ENCODE measurements around the gene SCAMP2. TPM values are rescaled to one million over a fixed set of nuclear protein-coding genes. Genes with fewer than 3 reads are reported as not detected.
A peak's percentile ranks its signal among the peaks of the same experiment; 100 is the strongest.

The SCAMP2 gene
- polyA plus RNA-seq, 3 donors: 124 to 158 (median 124) TPM

DNA sequence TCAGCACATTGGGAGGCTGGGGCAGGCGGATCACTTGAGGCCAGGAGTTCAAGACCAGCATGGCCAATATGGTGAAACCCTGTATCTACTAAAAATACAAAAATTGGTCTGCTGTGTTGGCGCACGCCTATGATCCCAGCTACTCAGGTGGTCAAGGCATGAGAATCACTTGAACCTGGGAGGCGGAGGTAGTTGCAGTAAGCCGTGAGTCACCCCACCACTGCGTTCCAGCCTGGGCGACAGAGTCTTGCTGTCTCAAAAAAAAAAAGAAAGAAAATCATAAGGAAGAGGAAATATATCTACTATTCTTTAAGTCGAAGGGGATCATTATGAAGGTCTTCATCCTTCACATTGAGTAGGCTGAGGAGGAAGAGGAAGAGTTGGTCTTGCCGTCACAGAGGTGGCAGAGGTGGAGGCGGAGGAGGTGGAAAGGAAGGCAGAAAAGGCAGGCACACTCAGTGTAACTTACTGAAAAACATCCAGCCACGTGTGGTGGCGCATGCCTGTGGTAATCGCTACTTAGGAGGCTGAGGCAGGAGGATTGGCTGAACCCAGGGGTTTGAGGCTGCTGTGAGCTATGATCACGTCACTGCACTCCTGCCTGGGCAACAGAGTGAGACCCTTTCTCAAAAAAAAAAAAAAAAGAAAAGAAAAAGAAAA, 77.1 kb downstream of the SCAMP2 start:
- H4K20me1 ChIP-seq (ENCODE audit: insufficient read depth, low read length): peaks cover 92% of the 10 kb centered on the region
- DNase-seq: no peak

DNA sequence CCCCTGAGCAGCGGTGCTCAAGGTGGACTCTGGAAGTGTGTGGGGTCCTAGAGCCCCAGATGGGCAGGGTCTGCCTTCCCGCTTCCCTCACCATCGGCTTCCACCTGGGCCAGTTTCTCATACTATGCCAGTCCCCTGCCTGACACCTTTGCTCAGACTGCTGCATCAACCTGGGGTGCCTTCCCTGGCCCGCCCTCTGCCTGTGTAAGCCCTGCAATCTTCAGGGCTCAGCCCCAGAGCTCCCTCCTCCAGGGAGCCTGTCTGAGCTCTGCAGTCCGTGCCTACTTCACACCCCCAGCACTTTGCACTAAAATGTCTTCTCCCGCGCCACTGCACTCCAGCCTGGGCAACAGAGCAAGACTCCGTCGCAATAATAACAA, 78.2 kb downstream of the SCAMP2 start:
- Mint-ChIP-seq H3K27me3 (ENCODE audit: low read depth in 3 of 3) (peaks cover 0 to 1% (median 0%) of the 10 kb centered on the region in 3 donors), H3K9me3 (no peaks in the 10 kb centered on the region), H3K4me3 (no peak overlapping the region), H3K4me1 (peaks cover 77% of the 10 kb centered on the region), H3K27ac (peak overlapping the region in 6 of 7 donors; percentile 65 to 87 (median 82)), H3K36me3 (peaks cover 55 to 76% of the 10 kb centered on the region in 2 donors)
- no peak overlapping the region for H3K4me3 ChIP-seq (replicated peaks in 1 of 3; ENCODE audit: low read depth in 2 of 3, low read length in 3 of 3)
- H3K4me2 ChIP-seq (replicated peaks; ENCODE audit: extremely low read depth, low read length, poor library complexity, severe bottlenecking): no peak overlapping the region
- H3K9ac ChIP-seq (ENCODE audit: insufficient read depth, low read length, poor library complexity, severe bottlenecking): no peak overlapping the region
- WGBS (ENCODE audit: insufficient coverage): 84% methylated on average over 2 of the region's 9 CpGs
- no peaks in the 10 kb centered on the region for H3K9me3 ChIP-seq (replicated peaks in 1 of 2; ENCODE audit: control insufficient read depth in 1 of 2, insufficient read depth in 1 of 2, low read length in 2 of 2)
- peaks cover 37 to 70% of the 10 kb centered on the region in 2 donors for H3K36me3 ChIP-seq (replicated peaks in 1 of 2; ENCODE audit: control insufficient read depth in 1 of 2, insufficient read depth in 2 of 2, low read length in 2 of 2)
- no peaks in the 10 kb centered on the region for H3K27me3 ChIP-seq (ENCODE audit: control insufficient read depth in 2 of 2, insufficient read depth in 2 of 2, low read length in 2 of 2)
- no peak for DNase-seq
- H3K4me1 ChIP-seq (ENCODE audit: control insufficient read depth in 1 of 2, insufficient read depth in 2 of 2, low read length in 2 of 2): peaks cover 68 to 88% of the 10 kb centered on the region in 2 donors
- H4K20me1 ChIP-seq (ENCODE audit: insufficient read depth, low read length): peaks cover 81% of the 10 kb centered on the region
- H3K27ac ChIP-seq (ENCODE audit: low read depth in 1 of 2, low read length in 2 of 2): peak overlapping the region; percentile 10 to 97
- H3K79me2 ChIP-seq (ENCODE audit: insufficient read depth, low read length): peaks cover 99% of the 10 kb centered on the region
- no peak overlapping the region for H2AFZ ChIP-seq (ENCODE audit: insufficient read depth, low read depth, low read length, poor library complexity, severe bottlenecking)
- TF ChIP-seq, protein P1, sequence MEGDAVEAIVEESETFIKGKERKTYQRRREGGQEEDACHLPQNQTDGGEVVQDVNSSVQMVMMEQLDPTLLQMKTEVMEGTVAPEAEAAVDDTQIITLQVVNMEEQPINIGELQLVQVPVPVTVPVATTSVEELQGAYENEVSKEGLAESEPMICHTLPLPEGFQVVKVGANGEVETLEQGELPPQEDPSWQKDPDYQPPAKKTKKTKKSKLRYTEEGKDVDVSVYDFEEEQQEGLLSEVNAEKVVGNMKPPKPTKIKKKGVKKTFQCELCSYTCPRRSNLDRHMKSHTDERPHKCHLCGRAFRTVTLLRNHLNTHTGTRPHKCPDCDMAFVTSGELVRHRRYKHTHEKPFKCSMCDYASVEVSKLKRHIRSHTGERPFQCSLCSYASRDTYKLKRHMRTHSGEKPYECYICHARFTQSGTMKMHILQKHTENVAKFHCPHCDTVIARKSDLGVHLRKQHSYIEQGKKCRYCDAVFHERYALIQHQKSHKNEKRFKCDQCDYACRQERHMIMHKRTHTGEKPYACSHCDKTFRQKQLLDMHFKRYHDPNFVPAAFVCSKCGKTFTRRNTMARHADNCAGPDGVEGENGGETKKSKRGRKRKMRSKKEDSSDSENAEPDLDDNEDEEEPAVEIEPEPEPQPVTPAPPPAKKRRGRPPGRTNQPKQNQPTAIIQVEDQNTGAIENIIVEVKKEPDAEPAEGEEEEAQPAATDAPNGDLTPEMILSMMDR (IDR thresholded peaks at IDR 0.05): no peak
- intact Hi-C loops (cut with micrococcal nuclease): no loop called here

More for the DNA sequence above, 77.1 kb downstream of the SCAMP2 start:
- Histone ChIP-seq H3K4me1 (ENCODE audit: control insufficient read depth in 1 of 2, insufficient read depth in 2 of 2, low read length in 2 of 2) (peaks cover 67 to 88% of the 10 kb centered on the region in 2 donors), H3K4me2 (replicated peaks; ENCODE audit: extremely low read depth, low read length, poor library complexity, severe bottlenecking) (no peak overlapping the region), H3K79me2 (ENCODE audit: insufficient read depth, low read length) (peaks cover 97% of the 10 kb centered on the region), H3K36me3 (replicated peaks in 1 of 2; ENCODE audit: control insufficient read depth in 1 of 2, insufficient read depth in 2 of 2, low read length in 2 of 2) (peaks cover 46 to 79% of the 10 kb centered on the region in 2 donors), H3K27ac (ENCODE audit: low read depth in 1 of 2, low read length in 2 of 2) (peak overlapping the region; percentile 20 to 93), H3K9ac (ENCODE audit: insufficient read depth, low read length, poor library complexity, severe bottlenecking) (no peak overlapping the region), H2AFZ (ENCODE audit: insufficient read depth, low read depth, low read length, poor library complexity, severe bottlenecking) (no peak overlapping the region), H3K4me3 (replicated peaks in 1 of 3; ENCODE audit: low read depth in 2 of 3, low read length in 3 of 3) (no peak overlapping the region), H3K27me3 (ENCODE audit: control insufficient read depth in 2 of 2, insufficient read depth in 2 of 2, low read length in 2 of 2) (no peaks in the 10 kb centered on the region), H3K9me3 (replicated peaks in 1 of 2; ENCODE audit: control insufficient read depth in 1 of 2, insufficient read depth in 1 of 2, low read length in 2 of 2) (no peaks in the 10 kb centered on the region)
- 89% methylated on average over 8 of the region's 14 CpGs for WGBS (ENCODE audit: insufficient coverage)
- Mint-ChIP-seq H3K9me3 (no peaks in the 10 kb centered on the region), H3K4me3 (peak overlapping the region in 1 of 2 donors; percentile 42), H3K36me3 (peaks cover 60 to 84% of the 10 kb centered on the region in 2 donors), H3K27ac (peak overlapping the region; percentile 38 to 89 (median 79)), H3K4me1 (peaks cover 77% of the 10 kb centered on the region), H3K27me3 (ENCODE audit: low read depth in 3 of 3) (peaks cover 0 to 1% (median 0%) of the 10 kb centered on the region in 3 donors)
- TF ChIP-seq, protein P1 (IDR thresholded peaks at IDR 0.05): no peak
- intact Hi-C loops (cut with micrococcal nuclease): no loop called here

All from CD14-positive monocyte (primary cell).